Right renal cortex interstitium (tissue), 3 donors: ENCODE measurements around the gene PIK3IP1. TPM values are rescaled to one million over a fixed set of nuclear protein-coding genes. Genes with fewer than 3 reads are reported as not detected.
"Not testable (repeated sequence)": the region's sequence is repeated elsewhere in the genome, so short reads cannot be mapped to it uniquely, and the experiment has no call there.

Experiments
- DNase-seq, 3 donors: peaks; one replicate each; pipeline ENCODE4 v3.0.0-alpha.2; 2013; ENCODE audit warnings: low read depth in 3 of 3, low spot score in 2 of 3
- polyA plus RNA-seq, 3 donors: library from polyadenylated mRNA; unstranded; fragments of 120-200 nt; gene quantifications; one replicate each; pipeline ENCODE4 v1.2.1, GENCODE V29; 2013; ENCODE audit not compliant: insufficient read length in 3 of 3

The PIK3IP1 gene
- polyA plus RNA-seq, 3 donors: 12.1 to 14.8 (median 12.9) TPM

GRCh38 chr22:31259798-31260473 lies 32.4 kb downstream of the PIK3IP1 start:
- DNase-seq: no peak

- no peak for DNase-seq
These were observed 38.3 kb downstream of the PIK3IP1 start for GRCh38 chr22:31253949-31254348.

- DNase-seq: no peak
These were observed 41.3 kb downstream of the PIK3IP1 start for GRCh38 chr22:31250740-31251600.

- DNase-seq: no peak
These were observed 43.0 kb downstream of the PIK3IP1 start for GRCh38 chr22:31248965-31249958.

GRCh38 chr22:31248138-31248745 lies 44.0 kb downstream of the PIK3IP1 start:
- peak in 1 of 3 donors; percentile 56 for DNase-seq

- DNase-seq: no peak
These were observed 44.6 kb downstream of the PIK3IP1 start for GRCh38 chr22:31247726-31248125.

GRCh38 chr22:31246687-31247086 lies 45.6 kb downstream of the PIK3IP1 start:
- no peak for DNase-seq

- DNase-seq: not testable (repeated sequence)
These were observed 46.3 kb downstream of the PIK3IP1 start for GRCh38 chr22:31245998-31246397.

GRCh38 chr22:31244943-31245451 lies 47.3 kb downstream of the PIK3IP1 start:
- DNase-seq: no peak

GRCh38 chr22:31244046-31244942 lies 48.0 kb downstream of the PIK3IP1 start:
- no peak for DNase-seq

GRCh38 chr22:31243339-31244045 lies 48.8 kb downstream of the PIK3IP1 start:
- DNase-seq: no peak

- no peak for DNase-seq
These were observed 50.4 kb downstream of the PIK3IP1 start for GRCh38 chr22:31241936-31242335.

- no peak for DNase-seq
These were observed 51.1 kb downstream of the PIK3IP1 start for GRCh38 chr22:31241200-31241599.

GRCh38 chr22:31239771-31240370 lies 52.4 kb downstream of the PIK3IP1 start:
- DNase-seq: no peak

- DNase-seq: no peak
These were observed 54.2 kb downstream of the PIK3IP1 start for GRCh38 chr22:31238057-31238456.

- not testable (repeated sequence) for DNase-seq
These were observed 56.2 kb downstream of the PIK3IP1 start for GRCh38 chr22:31236044-31236443.

GRCh38 chr22:31235081-31235480 lies 57.2 kb downstream of the PIK3IP1 start:
- no peak for DNase-seq

GRCh38 chr22:31233001-31233400 lies 59.3 kb downstream of the PIK3IP1 start:
- DNase-seq: no peak
